Dermis blood vessel endothelial cell (primary cell): Measurements from ENCODE around the gene KLHDC10. TPM values are rescaled to one million over a fixed set of nuclear protein-coding genes. Genes with fewer than 3 reads are reported as not detected.
A peak's percentile ranks its signal among the peaks of the same experiment; 100 is the strongest.
"Not testable (repeated sequence)": the region's sequence is repeated elsewhere in the genome, so short reads cannot be mapped to it uniquely, and the experiment has no call there.

Experiments used
- DNase-seq: peaks from one replicate; pipeline ENCODE4 v3.0.0; 2010
- total RNA-seq: library from RNA; depleted of rRNA; stranded (reverse); fragments of >200 nt; gene quantifications from 2 replicates; pipeline ENCODE4 v1.2.3, GENCODE V29; 2014

KLHDC10 gene
- total RNA-seq, 1 donor from 2014 or later = 26.9 TPM

GRCh38 chr7:130079846-130080394 lies 9.6 kb downstream of the KLHDC10 start:
- DNase-seq = no peak

GRCh38 chr7:130083497-130083896 lies 13.2 kb downstream of the KLHDC10 start:
- DNase-seq = not testable (repeated sequence)

GRCh38 chr7:130084037-130084875 lies 13.9 kb downstream of the KLHDC10 start:
- peak; percentile 48 for DNase-seq

- not testable (repeated sequence) for DNase-seq
These were observed 14.9 kb downstream of the KLHDC10 start for GRCh38 chr7:130085235-130085634.

GRCh38 chr7:130086938-130087337 lies 16.6 kb downstream of the KLHDC10 start:
- no peak for DNase-seq

GRCh38 chr7:130087364-130087763 lies 17.0 kb downstream of the KLHDC10 start:
- no peak for DNase-seq

GRCh38 chr7:130090745-130091532 lies 20.6 kb downstream of the KLHDC10 start:
- DNase-seq = no peak

- no peak for DNase-seq
These were observed 21.7 kb downstream of the KLHDC10 start for GRCh38 chr7:130091999-130092398.

GRCh38 chr7:130092598-130092997 lies 22.3 kb downstream of the KLHDC10 start:
- no peak for DNase-seq

GRCh38 chr7:130095812-130096211 lies 25.5 kb downstream of the KLHDC10 start:
- no peak for DNase-seq

GRCh38 chr7:130096243-130096827 lies 26.0 kb downstream of the KLHDC10 start:
- no peak for DNase-seq

GRCh38 chr7:130099331-130099730 lies 29.0 kb downstream of the KLHDC10 start:
- DNase-seq = no peak

- DNase-seq = no peak
These were observed 32.3 kb downstream of the KLHDC10 start for GRCh38 chr7:130102588-130102987.

GRCh38 chr7:130107949-130108674 lies 37.8 kb downstream of the KLHDC10 start:
- no peak for DNase-seq

- DNase-seq = no peak
These were observed 38.5 kb downstream of the KLHDC10 start for GRCh38 chr7:130108809-130109208.

GRCh38 chr7:130112093-130112492 lies 41.8 kb downstream of the KLHDC10 start:
- no peak for DNase-seq

GRCh38 chr7:130112662-130113425 lies 42.5 kb downstream of the KLHDC10 start:
- DNase-seq = no peak

- not testable (repeated sequence) for DNase-seq
These were observed 43.1 kb downstream of the KLHDC10 start for GRCh38 chr7:130113426-130113805.

- no peak for DNase-seq
These were observed 43.6 kb downstream of the KLHDC10 start for GRCh38 chr7:130113887-130114286.

GRCh38 chr7:130114374-130114773 lies 44.0 kb downstream of the KLHDC10 start:
- no peak for DNase-seq

- no peak for DNase-seq
These were observed 44.4 kb downstream of the KLHDC10 start for GRCh38 chr7:130114776-130115175.

- no peak for DNase-seq
These were observed 48.0 kb downstream of the KLHDC10 start for GRCh38 chr7:130118294-130118693.
